A549 (cell line): ENCODE results near the gene BIRC7. TPM values are rescaled to one million over a fixed set of nuclear protein-coding genes. Genes with fewer than 3 reads are reported as not detected.
"Not testable (repeated sequence)": the region's sequence is repeated elsewhere in the genome, so short reads cannot be mapped to it uniquely, and the experiment has no call there.

ENCODE experiments used
- ATAC-seq, 2 experiments: fragments of 200-7000 bp in 1 of 2; fragments of >200 bp in 1 of 2; cut with Nextera tagmentation in 1 of 2; cut with Tn5 transposase in 1 of 2; 3 replicates each; pipeline versions ENCODE4 v1.8.0 to v1.9.1; 2018 to 2020; ENCODE audit warnings: mild to moderate bottlenecking in 1 of 2, moderate library complexity in 1 of 2
- CTCF ChIA-PET: fragments of 300-600 bp; sonication (Branson Sonifier 250); formaldehyde crosslinking; extraction: SDS; loops from one replicate; lab custom pipeline; 2021; ENCODE audit warnings: antibody characterized with exemption, inconsistent platforms; lab: Yijun Ruan, JAX
- POLR2A ChIA-PET: fragments of 350-600 bp; formaldehyde crosslinking; extraction: SDS; loops from one replicate; lab custom pipeline; 2021; ENCODE audit warnings: antibody characterized with exemption, inconsistent platforms; lab: Yijun Ruan, JAX
- DNase-seq, 2 experiments: peaks; one replicate each; pipeline versions ENCODE4 v3.0.0 to v3.0.0-alpha.2; 2011 to 2016; ENCODE audit warnings: low read depth in 1 of 2, low spot score in 1 of 2
- FAIRE-seq: peaks from 2 replicates; lab custom pipeline; 2011; peaks lifted over from hg19 to GRCh38; lab: Jason Lieb, UNC
- H3K27ac ChIP-seq, 2 experiments: fragments of >200 bp; sonication (Bioruptor Twin); formaldehyde crosslinking; 3 replicates each; pipeline ENCODE4 v1.5.1; 2016 to 2017
- H3K4me1 ChIP-seq: fragments of >200 bp; sonication (Bioruptor Twin); formaldehyde crosslinking; 3 replicates; pipeline ENCODE4 v1.6.1; 2016
- H3K4me2 ChIP-seq: fragments of >200 bp; sonication (Bioruptor Twin); formaldehyde crosslinking; 3 replicates; pipeline ENCODE4 v1.6.1; 2016
- H3K4me3 ChIP-seq: fragments of >200 bp; sonication (Bioruptor Twin); formaldehyde crosslinking; 3 replicates; pipeline ENCODE4 v1.5.1; 2016
- H3K9me3 ChIP-seq: fragments of >200 bp; sonication (Bioruptor Twin); formaldehyde crosslinking; 3 replicates; pipeline ENCODE4 v1.6.1; 2016
- CEBPB ChIP-seq, 2 experiments: fragments of >200 bp in 1 of 2; sonication (Bioruptor Twin) in 1 of 2; formaldehyde crosslinking in 1 of 2; IDR thresholded peaks; 2 replicates each; pipeline ENCODE4 v1.6.1; 2012 to 2016
- CHD4 ChIP-seq: fragments of 200-600 bp; sonication (generic); IDR thresholded peaks from 2 replicates; pipeline ENCODE4 v1.6.1; 2016; ENCODE audit warnings: antibody characterized with exemption, mild to moderate bottlenecking, borderline replicate concordance
- EHMT2 ChIP-seq: fragments of 200-600 bp; sonication (generic); IDR thresholded peaks from 2 replicates; pipeline ENCODE4 v1.6.1; 2016; ENCODE audit warnings: antibody characterized with exemption, low read depth, mild to moderate bottlenecking, moderate library complexity
- FOXS1 ChIP-seq: fragments of 250-450 bp; sonication (Bioruptor Pico); IDR thresholded peaks from 2 replicates; pipeline ENCODE4 v1.5.0; 2020; ENCODE audit warnings: mild to moderate bottlenecking, moderate library complexity
- MAZ ChIP-seq: fragments of 150-350 bp; IDR thresholded peaks from 2 replicates; pipeline ENCODE4 v1.6.1; 2014; ENCODE audit warnings: antibody characterized with exemption, low read depth, low read length, borderline replicate concordance
- MYC ChIP-seq: IDR thresholded peaks from 2 replicates; pipeline ENCODE4 v1.6.1; 2012; ENCODE audit warnings: mild to moderate bottlenecking, inconsistent platforms, low read length, improper control_type of control experiment, borderline replicate concordance
- NR3C1 ChIP-seq: fragments of >200 bp; sonication (Bioruptor Twin); formaldehyde crosslinking; IDR thresholded peaks from 3 replicates; pipeline ENCODE4 v1.6.1; 2017
- POLR2A ChIP-seq: IDR thresholded peaks from 2 replicates; pipeline ENCODE4 v1.6.1; 2012; ENCODE audit warnings: mild to moderate bottlenecking, low read length
- SMC3 ChIP-seq: fragments of >200 bp; sonication (Bioruptor Twin); formaldehyde crosslinking; IDR thresholded peaks from 3 replicates; pipeline ENCODE4 v1.6.1; 2018; ENCODE audit warnings: inconsistent platforms
- SREBF2 ChIP-seq: fragments of 450-650 bp; IDR thresholded peaks from 2 replicates; pipeline ENCODE4 v1.6.1; 2014; ENCODE audit warnings: mild to moderate bottlenecking, moderate library complexity
- TFCP2L1 ChIP-seq: fragments of 250-450 bp; sonication (Bioruptor Pico); IDR thresholded peaks from 2 replicates; pipeline ENCODE4 v1.5.0; 2021; ENCODE audit warnings: mild to moderate bottlenecking
- WGBS: methylation state at CpG from one replicate; pipeline ENCODE4 v1.1.6; 2017; ENCODE audit errors: missing lambda C conversion rate; 5-methylcytosine and 5-hydroxymethylcytosine counted together
- polyA plus RNA-seq, 4 experiments: library from polyadenylated mRNA; depleted of rRNA in 3 of 4; stranded (reverse); fragments of >200 nt; fragmentation: RNase III in 1 of 4; extraction: RNeasy Plus Mini Kit Qiagen cat#74134 plus additional on column Dnase treatment in 1 of 4; gene quantifications; 2 replicates in 3 of 4; 3 replicates in 1 of 4; pipeline ENCODE4 v1.2.3, GENCODE V29; 2011 to 2017
- TF ChIP-seq, protein P1 (sequence below): fragments of >200 bp; sonication (Bioruptor Twin); formaldehyde crosslinking; IDR thresholded peaks from 2 replicates; pipeline ENCODE4 v1.6.1; 2016
- TF ChIP-seq, protein P2 (sequence below): IDR thresholded peaks from 2 replicates; pipeline ENCODE4 v1.6.1; 2012; ENCODE audit warnings: low read depth, borderline replicate concordance
- TF ChIP-seq, protein P3 (sequence below): fragments of >200 bp; sonication (Bioruptor Twin); formaldehyde crosslinking; IDR thresholded peaks from 3 replicates; pipeline ENCODE4 v1.5.1; 2016
- TF ChIP-seq, protein P4 (sequence below): fragments of 200-600 bp; sonication (generic); IDR thresholded peaks from 2 replicates; pipeline ENCODE4 v1.6.1; 2016; ENCODE audit warnings: antibody characterized with exemption, mild to moderate bottlenecking, moderate library complexity

Gene BIRC7
- polyA plus RNA-seq, 2 of the 4 experiments (the other 2 are of a cell fraction): 0.63 to 4.9 TPM

DNA sequence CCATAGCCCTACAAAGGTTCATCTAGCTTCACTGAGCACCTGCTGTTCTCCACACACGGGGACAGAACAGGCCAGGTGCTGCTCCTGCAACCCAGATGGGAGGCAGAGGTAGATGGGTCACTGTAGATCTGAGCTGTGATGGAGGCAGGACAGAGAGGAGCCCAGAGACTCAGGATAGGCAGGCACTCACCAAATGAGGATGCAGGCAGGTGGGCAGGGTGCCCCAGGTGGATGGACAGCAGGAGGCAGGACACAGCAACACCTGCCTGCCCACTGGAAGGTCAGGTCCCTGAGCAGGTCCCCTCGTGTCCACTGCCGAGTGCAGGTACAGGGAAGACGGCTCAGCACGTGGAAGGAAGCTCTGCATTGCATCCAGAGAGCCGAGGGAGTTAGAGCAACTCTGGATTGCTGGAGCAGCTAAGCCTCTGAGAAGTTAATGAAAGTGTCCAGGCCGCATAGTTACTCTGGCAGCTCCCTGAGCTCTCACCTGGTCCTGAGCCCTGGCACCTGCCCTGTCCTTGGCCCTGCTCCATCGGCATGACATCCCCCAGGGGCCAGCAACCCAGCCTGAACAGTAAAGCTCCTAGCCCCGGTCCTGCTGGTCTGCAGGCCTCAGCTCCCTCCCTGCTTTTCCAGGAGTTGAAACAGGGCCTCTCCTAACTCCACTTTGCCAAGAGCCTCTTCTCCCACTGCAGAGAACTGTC, 14.9 kb upstream of the BIRC7 start:
- DNase-seq (no peak), FAIRE-seq (no peak), ATAC-seq (no peak)
- Histone ChIP-seq H3K4me1 (peaks cover 41% of the 10 kb centered on the region), H3K4me2 (no peak overlapping the region), H3K4me3 (no peak overlapping the region), H3K9me3 (no peaks in the 10 kb centered on the region), H3K27ac (peak overlapping the region in 1 of 2 experiments; percentile 40; a peak in 1 of 6 replicates)
- TF ChIP-seq, protein P1, sequence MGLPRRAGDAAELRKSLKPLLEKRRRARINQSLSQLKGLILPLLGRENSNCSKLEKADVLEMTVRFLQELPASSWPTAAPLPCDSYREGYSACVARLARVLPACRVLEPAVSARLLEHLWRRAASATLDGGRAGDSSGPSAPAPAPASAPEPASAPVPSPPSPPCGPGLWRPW: no peak
- TF ChIP-seq POLR2A (no peak), EHMT2 (no peak), NR3C1 (no peak), CEBPB (IDR thresholded peaks at IDR 0.05) (no peak), SMC3 (no peak), MYC (no peak), FOXS1 (CRISPR knock-in tag) (no peak), CHD4 (no peak), MAZ (no peak), TFCP2L1 (CRISPR knock-in tag) (no peak), SREBF2 (no peak)
- TF ChIP-seq, protein P2, sequence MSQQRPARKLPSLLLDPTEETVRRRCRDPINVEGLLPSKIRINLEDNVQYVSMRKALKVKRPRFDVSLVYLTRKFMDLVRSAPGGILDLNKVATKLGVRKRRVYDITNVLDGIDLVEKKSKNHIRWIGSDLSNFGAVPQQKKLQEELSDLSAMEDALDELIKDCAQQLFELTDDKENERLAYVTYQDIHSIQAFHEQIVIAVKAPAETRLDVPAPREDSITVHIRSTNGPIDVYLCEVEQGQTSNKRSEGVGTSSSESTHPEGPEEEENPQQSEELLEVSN: no peak
- TF ChIP-seq, protein P3, sequence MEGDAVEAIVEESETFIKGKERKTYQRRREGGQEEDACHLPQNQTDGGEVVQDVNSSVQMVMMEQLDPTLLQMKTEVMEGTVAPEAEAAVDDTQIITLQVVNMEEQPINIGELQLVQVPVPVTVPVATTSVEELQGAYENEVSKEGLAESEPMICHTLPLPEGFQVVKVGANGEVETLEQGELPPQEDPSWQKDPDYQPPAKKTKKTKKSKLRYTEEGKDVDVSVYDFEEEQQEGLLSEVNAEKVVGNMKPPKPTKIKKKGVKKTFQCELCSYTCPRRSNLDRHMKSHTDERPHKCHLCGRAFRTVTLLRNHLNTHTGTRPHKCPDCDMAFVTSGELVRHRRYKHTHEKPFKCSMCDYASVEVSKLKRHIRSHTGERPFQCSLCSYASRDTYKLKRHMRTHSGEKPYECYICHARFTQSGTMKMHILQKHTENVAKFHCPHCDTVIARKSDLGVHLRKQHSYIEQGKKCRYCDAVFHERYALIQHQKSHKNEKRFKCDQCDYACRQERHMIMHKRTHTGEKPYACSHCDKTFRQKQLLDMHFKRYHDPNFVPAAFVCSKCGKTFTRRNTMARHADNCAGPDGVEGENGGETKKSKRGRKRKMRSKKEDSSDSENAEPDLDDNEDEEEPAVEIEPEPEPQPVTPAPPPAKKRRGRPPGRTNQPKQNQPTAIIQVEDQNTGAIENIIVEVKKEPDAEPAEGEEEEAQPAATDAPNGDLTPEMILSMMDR: no peak
- TF ChIP-seq, protein P4, sequence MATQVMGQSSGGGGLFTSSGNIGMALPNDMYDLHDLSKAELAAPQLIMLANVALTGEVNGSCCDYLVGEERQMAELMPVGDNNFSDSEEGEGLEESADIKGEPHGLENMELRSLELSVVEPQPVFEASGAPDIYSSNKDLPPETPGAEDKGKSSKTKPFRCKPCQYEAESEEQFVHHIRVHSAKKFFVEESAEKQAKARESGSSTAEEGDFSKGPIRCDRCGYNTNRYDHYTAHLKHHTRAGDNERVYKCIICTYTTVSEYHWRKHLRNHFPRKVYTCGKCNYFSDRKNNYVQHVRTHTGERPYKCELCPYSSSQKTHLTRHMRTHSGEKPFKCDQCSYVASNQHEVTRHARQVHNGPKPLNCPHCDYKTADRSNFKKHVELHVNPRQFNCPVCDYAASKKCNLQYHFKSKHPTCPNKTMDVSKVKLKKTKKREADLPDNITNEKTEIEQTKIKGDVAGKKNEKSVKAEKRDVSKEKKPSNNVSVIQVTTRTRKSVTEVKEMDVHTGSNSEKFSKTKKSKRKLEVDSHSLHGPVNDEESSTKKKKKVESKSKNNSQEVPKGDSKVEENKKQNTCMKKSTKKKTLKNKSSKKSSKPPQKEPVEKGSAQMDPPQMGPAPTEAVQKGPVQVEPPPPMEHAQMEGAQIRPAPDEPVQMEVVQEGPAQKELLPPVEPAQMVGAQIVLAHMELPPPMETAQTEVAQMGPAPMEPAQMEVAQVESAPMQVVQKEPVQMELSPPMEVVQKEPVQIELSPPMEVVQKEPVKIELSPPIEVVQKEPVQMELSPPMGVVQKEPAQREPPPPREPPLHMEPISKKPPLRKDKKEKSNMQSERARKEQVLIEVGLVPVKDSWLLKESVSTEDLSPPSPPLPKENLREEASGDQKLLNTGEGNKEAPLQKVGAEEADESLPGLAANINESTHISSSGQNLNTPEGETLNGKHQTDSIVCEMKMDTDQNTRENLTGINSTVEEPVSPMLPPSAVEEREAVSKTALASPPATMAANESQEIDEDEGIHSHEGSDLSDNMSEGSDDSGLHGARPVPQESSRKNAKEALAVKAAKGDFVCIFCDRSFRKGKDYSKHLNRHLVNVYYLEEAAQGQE: no peak
- ChIA-PET POLR2A (no interaction called here), CTCF (interaction anchor here (0.9 to 7.8 kb wide), 11 partner anchors 10 to 160 kb away, joined by 3 to 69 read pairs (median 6); partner anchors contain the start of genes ARFGAP1 and BIRC7)
- 44% methylated on average over 7 of the region's 9 CpGs for WGBS

DNA sequence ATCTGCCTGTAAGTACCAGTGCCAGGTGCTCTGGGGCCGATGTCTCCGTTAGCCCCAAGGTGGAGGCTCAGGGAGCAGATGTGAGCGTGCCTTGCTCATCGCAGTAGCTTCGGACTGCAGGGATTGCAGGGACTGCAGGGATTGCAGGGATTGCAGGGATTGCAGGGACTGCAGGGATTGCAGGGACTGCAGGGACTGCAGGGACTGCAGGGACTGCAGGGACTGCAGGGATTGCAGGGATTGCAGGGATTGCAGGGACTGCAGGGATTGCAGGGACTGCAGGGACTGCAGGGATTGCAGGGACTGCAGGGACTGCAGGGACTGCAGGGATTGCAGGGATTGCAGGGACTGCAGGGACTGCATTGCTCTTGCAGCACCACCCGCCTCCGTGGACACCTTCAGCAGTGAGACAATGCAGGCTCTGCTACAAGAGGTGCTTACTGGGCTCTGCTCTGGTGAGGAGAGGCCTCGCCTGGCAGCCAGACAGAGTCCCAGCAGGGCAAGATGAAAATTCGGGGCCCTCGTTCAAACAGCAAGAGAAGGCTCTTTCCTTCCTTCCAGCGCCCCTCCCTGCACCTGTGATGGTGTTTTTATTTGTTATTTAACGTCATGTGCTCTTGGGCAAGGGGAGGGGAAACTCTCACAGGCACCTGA, 14.2 kb upstream of the BIRC7 start:
- POLR2A ChIA-PET, FAIRE-seq, DNase-seq, H3K9me3 ChIP-seq, ATAC-seq, H3K4me3 ChIP-seq, H3K4me2 ChIP-seq: not testable (repeated sequence)
- peak overlapping the region in 1 of 2 experiments; percentile 99; a peak in 2 of 6 replicates for H3K27ac ChIP-seq
- peaks cover 47% of the 10 kb centered on the region for H3K4me1 ChIP-seq
- WGBS: 65% methylated on average over 7 of the region's 12 CpGs
- CTCF ChIA-PET: interaction anchor here (1.1 to 7.8 kb wide), 7 partner anchors 10 to 160 kb away, joined by 3 to 401 read pairs (median 9); partner anchors contain the start of genes ARFGAP1, BIRC7 and COL20A1
